GM12872 (cell line): ENCODE results near the gene PLCL1.

Experiments
- CTCF ChIP-seq: IDR thresholded peaks from 3 replicates; pipeline ENCODE4 v1.5.1; 2011; ENCODE audit warnings: low read depth, mild to moderate bottlenecking, low read length, moderate library complexity; ENCODE audit not compliant: insufficient read depth

The PLCL1 gene

GRCh38 chr2:197869501-197870111, 65.2 kb downstream of the PLCL1 start:
- TF ChIP-seq CTCF: no peak

GRCh38 chr2:197870137-197870536, 65.7 kb downstream of the PLCL1 start:
- no peak for TF ChIP-seq CTCF

- no peak for TF ChIP-seq CTCF
These were observed 67.5 kb downstream of the PLCL1 start for GRCh38 chr2:197871780-197872456.

- no peak for TF ChIP-seq CTCF
These were observed 68.9 kb downstream of the PLCL1 start for GRCh38 chr2:197873293-197873701.

GRCh38 chr2:197875763-197876162, 71.4 kb downstream of the PLCL1 start:
- TF ChIP-seq CTCF: no peak

GRCh38 chr2:197876524-197876923, 72.1 kb downstream of the PLCL1 start:
- no peak for TF ChIP-seq CTCF

- TF ChIP-seq CTCF: no peak
These were observed 72.6 kb downstream of the PLCL1 start for GRCh38 chr2:197877038-197877437.
